Naive thymus-derived CD4-positive, alpha-beta T cell (primary cell): ENCODE results near the gene ELOVL4. TPM values are rescaled to one million over a fixed set of nuclear protein-coding genes. Genes with fewer than 3 reads are reported as not detected.

Experiments
- ATAC-seq: fragments of 150-1000 bp; cut with Tn5 transposase; 2 replicates; pipeline ENCODE4 v1.10.0; 2021; ENCODE audit warnings: mild to moderate bottlenecking, moderate library complexity
- CTCF ChIA-PET: fragments of 350-600 bp; sonication (Branson Sonifier 250); formaldehyde crosslinking; loops from one replicate; lab custom pipeline; 2021; ENCODE audit warnings: antibody characterized with exemption; lab: Charles Lee
- POLR2A ChIA-PET: fragments of 350-600 bp; sonication (Branson Sonifier 250); formaldehyde crosslinking; loops from one replicate; lab custom pipeline; 2021; ENCODE audit warnings: antibody characterized with exemption, inconsistent platforms; lab: Charles Lee
- DNase-seq, 9 donors: peaks; one replicate each; pipeline versions ENCODE4 v3.0.0 to v3.0.0-alpha.2; 2020 to 2022; ENCODE audit warnings: mixed read lengths in 1 of 9
- H3K27ac ChIP-seq: one replicate; pipeline ENCODE4 v1.7.0; 2013; ENCODE audit warnings: mild to moderate bottlenecking, low read depth, low read length, moderate library complexity
- H3K27me3 ChIP-seq, 2 donors: one replicate each; pipeline ENCODE4 v1.7.0; 2013; ENCODE audit warnings: low read length in 2 of 2, mild to moderate bottlenecking in 2 of 2, moderate library complexity in 2 of 2; ENCODE audit not compliant: control insufficient read depth in 2 of 2, insufficient read depth in 2 of 2
- H3K36me3 ChIP-seq, 3 experiments: 1 replicate in 2 of 3; 2 replicates in 1 of 3; pipeline ENCODE4 v1.7.0; 2013; ENCODE audit warnings: low read length in 3 of 3, mild to moderate bottlenecking in 3 of 3, moderate library complexity in 1 of 3; ENCODE audit not compliant: insufficient read depth in 3 of 3, control insufficient read depth in 2 of 3
- H3K4me1 ChIP-seq, 2 donors: one replicate each; pipeline ENCODE4 v1.7.0; 2013; ENCODE audit warnings: low read length in 2 of 2, mild to moderate bottlenecking in 2 of 2, moderate library complexity in 1 of 2; ENCODE audit not compliant: control insufficient read depth in 2 of 2, insufficient read depth in 2 of 2
- H3K4me3 ChIP-seq: 2 replicates; pipeline ENCODE4 v1.7.0; 2013; ENCODE audit warnings: mild to moderate bottlenecking, low read length
- H3K9me3 ChIP-seq, 3 experiments: 1 replicate in 2 of 3; 2 replicates in 1 of 3; pipeline ENCODE4 v1.7.0; 2013; ENCODE audit warnings: low read length in 3 of 3; ENCODE audit not compliant: control insufficient read depth in 2 of 3
- H3K27ac Mint-ChIP-seq, 9 donors: one replicate each; pipeline ENCODE4 v1.8.0; 2020 to 2022; ENCODE audit warnings: mixed read lengths in 9 of 9, mild to moderate bottlenecking in 8 of 9, moderate library complexity in 5 of 9, inconsistent platforms in 2 of 9
- H3K27me3 Mint-ChIP-seq, 5 donors: one replicate each; pipeline ENCODE4 v1.8.0; 2021 to 2022; ENCODE audit warnings: mixed read lengths in 5 of 5, mild to moderate bottlenecking in 1 of 5
- H3K36me3 Mint-ChIP-seq, 5 donors: one replicate each; pipeline ENCODE4 v1.8.0; 2020 to 2022; ENCODE audit warnings: mixed read lengths in 5 of 5, mild to moderate bottlenecking in 3 of 5, inconsistent platforms in 1 of 5
- H3K4me1 Mint-ChIP-seq, 7 donors: one replicate each; pipeline ENCODE4 v1.8.0; 2020 to 2022; ENCODE audit warnings: mixed read lengths in 7 of 7, mild to moderate bottlenecking in 3 of 7, inconsistent platforms in 1 of 7
- H3K4me3 Mint-ChIP-seq, 10 donors: one replicate each; pipeline ENCODE4 v1.8.0; 2020 to 2022; ENCODE audit warnings: mild to moderate bottlenecking in 10 of 10, mixed read lengths in 10 of 10, moderate library complexity in 6 of 10, inconsistent platforms in 2 of 10
- H3K9me3 Mint-ChIP-seq, 11 donors: one replicate each; pipeline ENCODE4 v1.8.0; 2020 to 2022; ENCODE audit warnings: mixed read lengths in 11 of 11, mild to moderate bottlenecking in 4 of 11, inconsistent platforms in 1 of 11, moderate library complexity in 1 of 11
- intact Hi-C, 2 donors: fragments of 100-400 bp; cut with micrococcal nuclease; formaldehyde crosslinking; loops; one replicate each; pipeline ENCODE4 v1.15.1; 2023
- polyA plus RNA-seq, 2 donors: library from polyadenylated mRNA; unstranded; fragments of 300-500 nt; fragmentation: Illumina TruSeq; gene quantifications; one replicate each; pipeline ENCODE4 v1.2.3, GENCODE V29; 2021
- total RNA-seq, 6 experiments: library from RNA in 5 of 6; stranded (reverse) in 5 of 6; gene quantifications; 1 replicate in 5 of 6; 2 replicates in 1 of 6; pipeline ENCODE4 v1.2.3 and lab custom pipeline; 2021 to 2026

Gene ELOVL4
- total and polyA plus RNA-seq, 7 experiments from 2014 or later: 0.11 to 1.6 (median 0.39) TPM

GRCh38 chr6:79874531-79875134 is 72.7 kb downstream of the ELOVL4 start:
- ChIA-PET POLR2A (no interaction called here), CTCF (no interaction called here)
- no peak overlapping the region for H3K4me3 ChIP-seq
- Mint-ChIP-seq H3K27ac (no peak overlapping the region), H3K36me3 (no peaks in the 10 kb centered on the region), H3K9me3 (peaks cover 0 to 6% (median 1%) of the 10 kb centered on the region in 11 donors), H3K4me3 (no peak overlapping the region), H3K4me1 (peaks cover 5 to 6% (median 6%) of the 10 kb centered on the region in 7 donors), H3K27me3 (peaks cover 18 to 32% (median 21%) of the 10 kb centered on the region in 5 donors)
- no peaks in the 10 kb centered on the region for H3K36me3 ChIP-seq
- H3K9me3 ChIP-seq: no peaks in the 10 kb centered on the region
- H3K27me3 ChIP-seq: no peaks in the 10 kb centered on the region
- intact Hi-C loops: loop anchor here in 1 of 2 donors (5.0 kb wide), 1 partner anchor 233 kb away; the partner anchor contains the start of gene BCKDHB
- ATAC-seq: peak; percentile 22
- H3K4me1 ChIP-seq: no peaks in the 10 kb centered on the region
- no peak for DNase-seq
- H3K27ac ChIP-seq: no peak overlapping the region

DNA sequence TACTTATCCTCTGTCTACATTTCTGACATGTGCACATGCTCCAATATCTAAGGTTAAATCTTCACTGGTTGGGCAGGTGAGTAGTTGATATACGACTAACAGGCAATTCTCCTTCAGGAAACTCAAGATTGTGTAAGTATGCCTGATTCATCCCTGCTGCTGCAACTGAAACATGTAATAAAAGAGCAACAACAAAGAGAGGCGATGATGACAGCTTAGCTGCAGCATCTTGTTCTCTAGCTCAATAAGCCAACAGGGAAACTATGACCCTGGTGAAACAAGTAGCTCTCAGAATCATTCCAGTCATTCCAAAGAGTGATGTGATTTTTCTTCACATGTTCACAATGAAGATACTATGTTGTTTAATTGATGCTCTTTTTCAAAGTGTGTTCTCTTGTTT is 74.4 kb downstream of the ELOVL4 start:
- no peaks in the 10 kb centered on the region for H3K9me3 ChIP-seq
- Mint-ChIP-seq H3K9me3 (no peaks in the 10 kb centered on the region), H3K27me3 (peaks cover 9 to 34% (median 21%) of the 10 kb centered on the region in 5 donors), H3K27ac (no peak overlapping the region), H3K4me3 (no peak overlapping the region), H3K36me3 (no peaks in the 10 kb centered on the region), H3K4me1 (peaks cover 7 to 19% (median 10%) of the 10 kb centered on the region in 7 donors)
- ChIA-PET POLR2A (interaction anchor here (0.6 kb wide), 1 partner anchor 26 kb away, joined by 9 read pairs; no protein-coding TSS in a partner anchor), CTCF (interaction anchor here (0.6 kb wide), 1 partner anchor 9 kb away, joined by 3 read pairs; no protein-coding TSS in a partner anchor)
- H3K27me3 ChIP-seq: no peaks in the 10 kb centered on the region
- no peak overlapping the region for H3K4me3 ChIP-seq
- H3K4me1 ChIP-seq: no peaks in the 10 kb centered on the region
- no peak for ATAC-seq
- no peak overlapping the region for H3K27ac ChIP-seq
- intact Hi-C loops: loop anchor here in 1 of 2 donors (5.0 kb wide), 1 partner anchor 234 kb away; the partner anchor contains the start of gene BCKDHB
- H3K36me3 ChIP-seq: no peaks in the 10 kb centered on the region
- no peak for DNase-seq

GRCh38 chr6:79872303-79872702 is 75.0 kb downstream of the ELOVL4 start:
- Histone ChIP-seq H3K4me1 (no peaks in the 10 kb centered on the region), H3K27ac (no peak overlapping the region), H3K36me3 (no peaks in the 10 kb centered on the region), H3K9me3 (no peaks in the 10 kb centered on the region), H3K4me3 (no peak overlapping the region), H3K27me3 (no peaks in the 10 kb centered on the region)
- Mint-ChIP-seq H3K4me1 (peaks cover 7 to 20% (median 10%) of the 10 kb centered on the region in 7 donors), H3K27me3 (peaks cover 9 to 31% (median 21%) of the 10 kb centered on the region in 5 donors), H3K36me3 (no peaks in the 10 kb centered on the region), H3K27ac (no peak overlapping the region), H3K4me3 (no peak overlapping the region), H3K9me3 (no peaks in the 10 kb centered on the region)
- intact Hi-C loops: loop anchor here in 1 of 2 donors (5.0 kb wide), 1 partner anchor 235 kb away; the partner anchor contains the start of gene BCKDHB
- ChIA-PET CTCF (no interaction called here), POLR2A (no interaction called here)
- DNase-seq: no peak
- no peak for ATAC-seq

GRCh38 chr6:79869600-79870084 is 77.7 kb downstream of the ELOVL4 start:
- intact Hi-C loops: loop anchor here (1.0 to 5.0 kb wide), 15 partner anchors 55 to 1883 kb away; partner anchors contain the start of genes PHIP (in 2 of the 2), TENT5A (in 2 of the 2), TTK (in 2 of the 2) and BCKDHB (in 1 of the 2)
- no peak overlapping the region for H3K4me3 ChIP-seq
- no peaks in the 10 kb centered on the region for H3K27me3 ChIP-seq
- H3K27ac ChIP-seq: no peak overlapping the region
- H3K27ac Mint-ChIP-seq: peak overlapping the region in 3 of 9 donors; percentile 53 to 56 (median 56)
- H3K4me1 ChIP-seq: no peaks in the 10 kb centered on the region
- peaks cover 7 to 20% (median 10%) of the 10 kb centered on the region in 7 donors for H3K4me1 Mint-ChIP-seq
- H3K36me3 ChIP-seq: no peaks in the 10 kb centered on the region
- ChIA-PET CTCF (interaction anchor here (0.7 to 1.2 kb wide), 3 partner anchors 28 to 132 kb away, joined by 3 read pairs; no protein-coding TSS in a partner anchor), POLR2A (interaction anchor here (1.3 kb wide), 1 partner anchor 1884 kb away, joined by 5 read pairs; no protein-coding TSS in a partner anchor)
- no peaks in the 10 kb centered on the region for H3K36me3 Mint-ChIP-seq
- no peaks in the 10 kb centered on the region for H3K9me3 Mint-ChIP-seq
- ATAC-seq: peak; percentile 98
- peaks cover 4 to 19% (median 4%) of the 10 kb centered on the region in 5 donors for H3K27me3 Mint-ChIP-seq
- peak; percentile 57 to 79 (median 71) for DNase-seq
- H3K9me3 ChIP-seq: no peaks in the 10 kb centered on the region
- H3K4me3 Mint-ChIP-seq: peak overlapping the region; percentile 40 to 77 (median 68)

- Mint-ChIP-seq H3K4me3 (peak overlapping the region in 6 of 10 donors; percentile 40 to 77 (median 72)), H3K36me3 (no peaks in the 10 kb centered on the region), H3K4me1 (peaks cover 7 to 20% (median 10%) of the 10 kb centered on the region in 7 donors), H3K9me3 (no peaks in the 10 kb centered on the region), H3K27me3 (peaks cover 0 to 15% (median 0%) of the 10 kb centered on the region in 5 donors), H3K27ac (peak overlapping the region in 1 of 9 donors; percentile 56)
- H3K4me3 ChIP-seq: no peak overlapping the region
- DNase-seq: no peak
- ChIA-PET CTCF (interaction anchor here (1.1 to 1.2 kb wide), 4 partner anchors 28 to 669 kb away, joined by 3 to 6 read pairs (median 3); no protein-coding TSS in a partner anchor), POLR2A (interaction anchor here (1.3 kb wide), 1 partner anchor 1884 kb away, joined by 5 read pairs; no protein-coding TSS in a partner anchor)
- ATAC-seq: no peak
- no peaks in the 10 kb centered on the region for H3K27me3 ChIP-seq
- H3K9me3 ChIP-seq: no peaks in the 10 kb centered on the region
- H3K4me1 ChIP-seq: no peaks in the 10 kb centered on the region
- H3K27ac ChIP-seq: no peak overlapping the region
- H3K36me3 ChIP-seq: no peaks in the 10 kb centered on the region
- intact Hi-C loops: loop anchor here (1.0 to 5.0 kb wide), 13 partner anchors 54 to 1884 kb away; partner anchors contain the start of genes PHIP (in 2 of the 2), TENT5A (in 2 of the 2), TTK (in 2 of the 2) and HMGN3 (in 1 of the 2)
These were observed 78.2 kb downstream of the ELOVL4 start for GRCh38 chr6:79869184-79869583.

DNA sequence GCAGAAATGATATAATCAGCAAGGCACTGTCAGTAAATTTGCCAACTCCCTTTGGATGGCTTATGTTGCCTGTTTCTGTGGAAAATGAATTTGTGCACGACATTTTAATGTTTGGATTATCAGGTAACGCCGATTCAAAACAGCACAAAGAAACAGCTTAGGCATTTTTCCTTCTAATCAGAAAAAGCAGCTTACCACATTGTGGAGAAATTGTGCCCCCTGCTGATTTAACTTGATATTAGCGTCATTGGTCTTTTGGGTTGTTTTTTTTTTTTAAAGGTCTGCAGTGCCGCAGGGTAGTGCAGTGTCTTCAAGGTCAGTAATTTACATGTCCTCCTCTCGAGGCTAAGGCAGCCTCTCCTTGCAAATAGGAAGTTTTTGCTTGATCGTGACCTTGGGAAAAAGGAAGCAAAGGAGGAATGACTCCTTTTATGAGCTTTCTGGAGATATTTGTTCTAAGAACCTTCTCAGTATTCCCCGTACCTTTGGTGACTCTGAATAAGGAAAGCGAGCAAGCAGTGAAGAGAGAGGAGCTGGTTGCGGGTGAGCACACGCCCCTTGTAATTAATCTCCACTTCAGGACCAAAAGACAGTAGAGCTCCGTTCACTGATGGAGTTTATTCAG is 79.1 kb downstream of the ELOVL4 start:
- H3K36me3 Mint-ChIP-seq: no peaks in the 10 kb centered on the region
- no peak overlapping the region for H3K27ac Mint-ChIP-seq
- intact Hi-C loops: loop anchor here (1.0 to 5.0 kb wide), 12 partner anchors 53 to 1885 kb away; partner anchors contain the start of genes TENT5A (in 2 of the 2), HMGN3 (in 1 of the 2), PHIP (in 1 of the 2) and TTK (in 1 of the 2)
- H3K27me3 ChIP-seq: no peaks in the 10 kb centered on the region
- peak; percentile 49 for ATAC-seq
- peak overlapping the region in 1 of 10 donors; percentile 5 for H3K4me3 Mint-ChIP-seq
- CTCF ChIA-PET: interaction anchor here (0.6 to 1.4 kb wide), 5 partner anchors 50 to 668 kb away, joined by 3 to 6 read pairs (median 3); no protein-coding TSS in a partner anchor
- POLR2A ChIA-PET: no interaction called here
- peaks cover 7 to 20% (median 10%) of the 10 kb centered on the region in 7 donors for H3K4me1 Mint-ChIP-seq
- no peak overlapping the region for H3K4me3 ChIP-seq
- peak in 7 of 9 donors; percentile 22 to 64 (median 53) for DNase-seq
- no peaks in the 10 kb centered on the region for H3K9me3 Mint-ChIP-seq
- H3K27me3 Mint-ChIP-seq: peaks cover 0 to 15% (median 0%) of the 10 kb centered on the region in 5 donors
- no peak overlapping the region for H3K27ac ChIP-seq
- H3K9me3 ChIP-seq: no peaks in the 10 kb centered on the region
- H3K36me3 ChIP-seq: no peaks in the 10 kb centered on the region
- no peaks in the 10 kb centered on the region for H3K4me1 ChIP-seq
